PC-9 (cell line): ENCODE measurements around the gene CFAP161.

Experiments used
- EZH2 ChIP-seq: fragments of 200-600 bp; sonication (generic); IDR thresholded peaks from 2 replicates; pipeline ENCODE4 v1.8.0; 2017; ENCODE audit warnings: antibody characterized with exemption, low read depth
- TF ChIP-seq, protein P1 (sequence below): fragments of 200-600 bp; sonication (generic); conservative IDR thresholded peaks from 2 replicates; pipeline ENCODE4 v1.6.1; 2017; ENCODE audit warnings: mixed run types, antibody characterized with exemption, mild to moderate bottlenecking, moderate library complexity

DNA sequence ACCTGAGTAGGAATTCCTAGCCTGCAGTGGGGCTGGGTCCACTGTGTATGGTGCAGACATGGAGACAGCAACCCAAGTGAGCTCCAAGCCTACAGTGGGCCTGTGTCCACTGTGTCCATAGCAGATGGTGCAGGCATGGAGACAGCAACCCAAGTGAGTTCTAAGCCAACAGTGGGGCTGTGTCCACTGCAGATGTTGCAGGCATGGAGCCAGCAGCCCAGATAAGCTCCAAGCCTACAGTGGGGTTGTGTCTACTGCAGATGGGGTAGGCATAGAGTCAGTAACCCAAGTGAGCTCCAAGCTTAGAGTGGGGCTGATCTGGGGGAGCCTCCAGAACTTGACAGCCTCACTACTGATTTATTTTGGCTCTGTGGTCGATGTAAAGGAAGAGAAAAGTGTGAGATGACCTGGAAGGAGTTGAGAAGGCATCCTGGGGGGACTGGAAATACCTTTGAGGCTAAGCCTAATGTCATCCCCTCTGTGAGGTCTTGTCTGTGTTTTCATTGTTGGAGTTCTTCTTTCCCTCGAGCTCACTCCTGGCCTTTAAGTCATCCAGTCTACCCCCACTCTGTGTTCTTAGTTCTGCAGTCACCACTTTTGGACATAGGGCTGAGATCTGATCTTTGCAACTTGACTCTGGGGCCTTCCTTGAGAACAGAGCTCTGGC lies 40.2 kb downstream of the CFAP161 start:
- TF ChIP-seq, protein P1, sequence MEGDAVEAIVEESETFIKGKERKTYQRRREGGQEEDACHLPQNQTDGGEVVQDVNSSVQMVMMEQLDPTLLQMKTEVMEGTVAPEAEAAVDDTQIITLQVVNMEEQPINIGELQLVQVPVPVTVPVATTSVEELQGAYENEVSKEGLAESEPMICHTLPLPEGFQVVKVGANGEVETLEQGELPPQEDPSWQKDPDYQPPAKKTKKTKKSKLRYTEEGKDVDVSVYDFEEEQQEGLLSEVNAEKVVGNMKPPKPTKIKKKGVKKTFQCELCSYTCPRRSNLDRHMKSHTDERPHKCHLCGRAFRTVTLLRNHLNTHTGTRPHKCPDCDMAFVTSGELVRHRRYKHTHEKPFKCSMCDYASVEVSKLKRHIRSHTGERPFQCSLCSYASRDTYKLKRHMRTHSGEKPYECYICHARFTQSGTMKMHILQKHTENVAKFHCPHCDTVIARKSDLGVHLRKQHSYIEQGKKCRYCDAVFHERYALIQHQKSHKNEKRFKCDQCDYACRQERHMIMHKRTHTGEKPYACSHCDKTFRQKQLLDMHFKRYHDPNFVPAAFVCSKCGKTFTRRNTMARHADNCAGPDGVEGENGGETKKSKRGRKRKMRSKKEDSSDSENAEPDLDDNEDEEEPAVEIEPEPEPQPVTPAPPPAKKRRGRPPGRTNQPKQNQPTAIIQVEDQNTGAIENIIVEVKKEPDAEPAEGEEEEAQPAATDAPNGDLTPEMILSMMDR: no peak
- no peak for TF ChIP-seq EZH2
